ENCODE results near the gene PRKCZ. TPM values are rescaled to one million over a fixed set of nuclear protein-coding genes. Genes with fewer than 3 reads are reported as not detected.

The PRKCZ gene
- total and polyA plus RNA-seq, 2 of the 4 experiments (the other 2 are of a cell fraction), result 2.0 to 3.5 TPM

DNA sequence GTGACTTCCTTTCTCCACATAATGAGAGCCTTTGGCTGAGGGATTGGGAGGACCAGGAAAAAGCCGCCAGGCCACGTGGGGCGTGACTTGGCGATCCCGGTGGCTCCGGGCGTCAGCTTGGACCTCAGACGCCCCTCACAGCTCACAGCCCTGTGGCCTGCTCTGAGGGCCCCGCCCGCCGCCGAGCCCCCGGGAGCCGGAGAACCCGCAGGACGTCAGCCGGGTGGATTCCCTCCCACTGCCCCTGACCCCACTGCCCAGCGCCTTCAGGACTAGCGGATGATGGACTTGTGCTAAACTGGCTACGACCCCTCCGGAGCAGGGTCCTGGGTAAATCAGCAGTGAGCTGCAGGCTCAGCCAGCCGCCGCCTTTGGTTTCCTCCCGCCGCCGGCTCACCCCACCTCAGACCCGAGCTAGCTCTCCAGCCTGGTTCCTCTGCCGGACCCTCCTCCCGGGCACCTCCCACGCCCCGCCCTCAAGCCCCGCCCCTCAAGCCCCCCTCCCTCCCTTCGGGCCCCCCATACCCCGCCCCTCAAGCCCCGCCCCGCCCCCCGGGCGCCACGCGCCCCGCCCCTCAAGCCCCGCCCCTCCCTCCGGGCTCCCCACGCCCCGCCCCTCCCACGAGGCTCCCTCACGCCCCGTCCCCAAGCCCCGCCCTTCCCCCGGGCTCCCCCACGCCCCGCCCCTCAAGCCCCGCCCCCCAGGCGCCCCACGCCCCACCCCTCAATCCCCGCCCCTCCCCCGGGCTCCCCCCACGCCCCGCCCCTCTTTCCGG lies 154.4 kb downstream of the PRKCZ start:
- Histone ChIP-seq H2BK5ac (ENCODE audit: low read depth, low read length, poor library complexity, severe bottlenecking) (peak overlapping the region; percentile 75), H4K5ac (ENCODE audit: low read depth, low read length) (peak overlapping the region; percentile 77; the same call in 1 of the 2 replicates), H4K20me1 (ENCODE audit: insufficient read depth, low read length) (no peaks in the 10 kb centered on the region), H3K4ac (ENCODE audit: low read depth, low read length) (peak overlapping the region; percentile 82), H2AK9ac (replicated peaks; ENCODE audit: low read depth, low read length, poor library complexity) (peak overlapping the region; percentile 90), H3K23ac (ENCODE audit: low read depth, low read length) (peak overlapping the region; percentile 82), H2AFZ (replicated peaks; ENCODE audit: low read length, poor library complexity) (peak overlapping the region; percentile 93), H3K4me3 (ENCODE audit: insufficient read depth, low read depth, low read length) (peak overlapping the region; percentile 67), H3K9me1 (ENCODE audit: insufficient read depth, low read length) (peaks cover 5% of the 10 kb centered on the region), H3K79me1 (ENCODE audit: low read depth in 1 of 2, low read length in 2 of 2) (peaks cover 14 to 45% of the 10 kb centered on the region in 2 experiments), H3K9ac (ENCODE audit: low read depth, low read length) (peak overlapping the region; percentile 85), H2AK5ac (ENCODE audit: low read depth, low read length) (peak overlapping the region; percentile 85; the same call in 1 of the 2 replicates), H3K9me3 (ENCODE audit: control insufficient read depth, insufficient read depth, low read length) (no peaks in the 10 kb centered on the region), H3K36me3 (ENCODE audit: control insufficient read depth, insufficient read depth, low read length) (no peaks in the 10 kb centered on the region), H3K4me1 (ENCODE audit: control insufficient read depth, insufficient read depth, low read length) (peaks cover 42% of the 10 kb centered on the region), H3K14ac (replicated peaks; ENCODE audit: low read depth, low read length) (peak overlapping the region; percentile 86), H3K27ac (ENCODE audit: insufficient read depth, low read length) (peak overlapping the region; percentile 87), H2BK120ac (ENCODE audit: low read depth, low read length) (peak overlapping the region; percentile 44), H4K91ac (ENCODE audit: insufficient read depth, low read depth, low read length) (peak overlapping the region; percentile 79), H4K8ac (ENCODE audit: low read depth in 2 of 2, low read length in 2 of 2) (peak overlapping the region; percentile 13 to 76; a peak in 3 of 4 replicates), H2BK20ac (ENCODE audit: low read depth, low read length) (no peak overlapping the region; the same call in 1 of the 2 replicates), H3K4me2 (ENCODE audit: low read depth, low read length) (peak overlapping the region; percentile 98), H3K18ac (ENCODE audit: low read depth, low read length) (peak overlapping the region; percentile 88), H3K56ac (ENCODE audit: extremely low read depth, insufficient read depth, low read length) (0 out of 2 replicates have a peak overlapping the region, but pooled peaks have one; percentile 39), H3K27me3 (ENCODE audit: control insufficient read depth, insufficient read depth, low read length) (no peaks in the 10 kb centered on the region), H2BK15ac (ENCODE audit: low read depth, low read length) (no peak overlapping the region; the same call in 2 of the 3 replicates)
- TF ChIP-seq, protein P1, sequence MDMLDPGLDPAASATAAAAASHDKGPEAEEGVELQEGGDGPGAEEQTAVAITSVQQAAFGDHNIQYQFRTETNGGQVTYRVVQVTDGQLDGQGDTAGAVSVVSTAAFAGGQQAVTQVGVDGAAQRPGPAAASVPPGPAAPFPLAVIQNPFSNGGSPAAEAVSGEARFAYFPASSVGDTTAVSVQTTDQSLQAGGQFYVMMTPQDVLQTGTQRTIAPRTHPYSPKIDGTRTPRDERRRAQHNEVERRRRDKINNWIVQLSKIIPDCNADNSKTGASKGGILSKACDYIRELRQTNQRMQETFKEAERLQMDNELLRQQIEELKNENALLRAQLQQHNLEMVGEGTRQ (IDR thresholded peaks at IDR 0.05; ENCODE audit: low read depth, low read length), result peak; percentile 83
- TF ChIP-seq MXI1 (IDR thresholded peaks at IDR 0.05; ENCODE audit: borderline replicate concordance, low read depth, low read length), result peak; percentile 56; the same call in 1 of the 2 replicates
- TF ChIP-seq, protein P2, sequence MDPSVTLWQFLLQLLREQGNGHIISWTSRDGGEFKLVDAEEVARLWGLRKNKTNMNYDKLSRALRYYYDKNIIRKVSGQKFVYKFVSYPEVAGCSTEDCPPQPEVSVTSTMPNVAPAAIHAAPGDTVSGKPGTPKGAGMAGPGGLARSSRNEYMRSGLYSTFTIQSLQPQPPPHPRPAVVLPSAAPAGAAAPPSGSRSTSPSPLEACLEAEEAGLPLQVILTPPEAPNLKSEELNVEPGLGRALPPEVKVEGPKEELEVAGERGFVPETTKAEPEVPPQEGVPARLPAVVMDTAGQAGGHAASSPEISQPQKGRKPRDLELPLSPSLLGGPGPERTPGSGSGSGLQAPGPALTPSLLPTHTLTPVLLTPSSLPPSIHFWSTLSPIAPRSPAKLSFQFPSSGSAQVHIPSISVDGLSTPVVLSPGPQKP (IDR thresholded peaks at IDR 0.05; ENCODE audit: borderline replicate concordance, low read depth, low read length), result no peak
- peak; percentile 62 for ATAC-seq (ENCODE audit: low read depth)
- no TSS peak for BruUV-seq (replicated peaks)
- dilution Hi-C loops (cut with HindIII; ENCODE audit: low sequenced_read_pairs, unreplicated experiment), result no loop called here
- DNase-seq, result peak; percentile 33
- CTCF ChIA-PET, result interaction anchor here (0.8 kb wide), 1 partner anchor 177 kb away, joined by 4 read pairs; no protein-coding TSS in a partner anchor
- POLR2A ChIA-PET (ENCODE audit: unreplicated experiment), result interaction anchor here (0.6 to 1.1 kb wide), 4 partner anchors 15 to 187 kb away, joined by 3 to 5 read pairs (median 3); partner anchors contain the start of gene RER1
- in situ Hi-C loops (cut with MboI; ENCODE audit: low sequenced_read_pairs), result no loop called here
- 3% methylated on average over 19 of the region's 60 CpGs; no CpG with 5 or more reads in 1 of the 2 experiments for WGBS, 2 experiments (ENCODE audit: extremely low coverage in 2 of 2, insufficient read length in 1 of 2)
- intact Hi-C loops (cut with micrococcal nuclease), result loop anchor here (2.0 kb wide), 1 partner anchor 26 kb away; no protein-coding TSS in a partner anchor
